Choroid plexus epithelial cell (primary cell): ENCODE measurements around the gene TOR1AIP1.
A peak's percentile ranks its signal among the peaks of the same experiment; 100 is the strongest.
"Not testable (repeated sequence)": the region's sequence is repeated elsewhere in the genome, so short reads cannot be mapped to it uniquely, and the experiment has no call there.

Experiments
- DNase-seq: peaks from one replicate; pipeline ENCODE4 v3.0.0-alpha.2; 2010; ENCODE audit warnings: low read depth
- H3K4me3 ChIP-seq: 2 replicates; pipeline ENCODE4 v1.5.1; 2011; ENCODE audit warnings: low read depth, mild to moderate bottlenecking, control low read depth, low read length, moderate library complexity
- CTCF ChIP-seq: conservative IDR thresholded peaks from 2 replicates; pipeline ENCODE4 v1.5.1; 2011; ENCODE audit warnings: low read depth, mild to moderate bottlenecking, control low read depth, inconsistent platforms, low read length, moderate library complexity

TOR1AIP1 gene

GRCh38 chr1:179953974-179954492 lies 71.9 kb downstream of the TOR1AIP1 start:
- H3K4me3 ChIP-seq: peak overlapping the region; percentile 96
- DNase-seq: peak; percentile 63
- TF ChIP-seq CTCF: peak; percentile 32

- no peak for TF ChIP-seq CTCF
- peak within 1 kb of the TSS; percentile 96 for H3K4me3 ChIP-seq
- DNase-seq: peak; percentile 100
These were observed 72.6 kb downstream of the TOR1AIP1 start, which contains the start of gene CEP350 for GRCh38 chr1:179954493-179955286. CEP350 (plus strand) TSS chr1:179954810; CDS start chr1:179986182, 31,372 bp downstream.

DNA sequence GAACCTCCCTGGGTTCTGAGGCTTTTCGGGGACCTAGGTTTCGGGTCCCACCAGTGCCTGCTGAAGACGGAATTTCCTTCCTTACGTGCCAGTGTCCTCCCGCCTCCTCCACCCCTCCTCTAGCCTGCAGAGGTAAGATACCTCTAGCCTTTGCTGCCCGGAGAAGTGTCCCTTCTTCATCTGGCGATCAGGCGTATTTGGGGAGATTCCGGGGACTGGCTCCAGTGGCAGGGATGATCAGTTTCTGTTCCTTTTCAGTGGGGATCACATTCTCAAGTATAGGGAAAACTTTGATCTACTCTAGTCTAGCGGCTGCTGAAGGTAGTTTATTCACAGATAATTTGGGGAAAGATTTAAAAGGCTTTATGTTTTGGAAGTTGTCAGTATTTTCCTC lies 73.2 kb downstream of the TOR1AIP1 start:
- peak overlapping the region; percentile 96 for H3K4me3 ChIP-seq
- no peak for TF ChIP-seq CTCF
- DNase-seq: no peak

- no peak for TF ChIP-seq CTCF
These were observed 73.6 kb downstream of the TOR1AIP1 start for GRCh38 chr1:179955731-179956130.

DNA sequence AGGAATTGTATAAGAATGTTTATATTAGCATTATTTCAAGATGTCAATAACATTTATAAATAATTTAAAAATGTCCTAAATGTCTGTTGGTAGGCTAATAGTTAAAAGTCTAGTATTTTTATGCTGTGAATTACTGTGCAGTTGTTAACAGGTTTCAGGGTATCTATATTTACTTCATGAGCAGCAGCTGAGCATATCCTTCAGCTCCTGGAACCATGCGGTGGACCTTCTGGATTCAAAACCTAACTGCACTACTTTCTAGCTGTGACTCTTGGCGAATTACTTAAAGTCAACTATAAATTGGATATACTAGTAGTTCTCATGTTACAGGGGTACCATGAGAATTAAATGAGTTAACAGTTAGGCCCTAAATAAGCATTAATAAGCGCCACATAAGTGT lies 76.3 kb downstream of the TOR1AIP1 start:
- DNase-seq: no peak
- TF ChIP-seq CTCF: no peak
- H3K4me3 ChIP-seq: no peak overlapping the region

More at GRCh38 chr1:179955731-179956130, 73.6 kb downstream of the TOR1AIP1 start:
- peak overlapping the region; percentile 96 for H3K4me3 ChIP-seq
- DNase-seq: no peak

- not testable (repeated sequence) for H3K4me3 ChIP-seq, DNase-seq
These were observed 80.1 kb downstream of the TOR1AIP1 start for GRCh38 chr1:179962168-179962567.

- TF ChIP-seq CTCF: no peak
- no peak overlapping the region for H3K4me3 ChIP-seq
These were observed 84.5 kb downstream of the TOR1AIP1 start for GRCh38 chr1:179966551-179966950.

More at GRCh38 chr1:179966551-179966950, 84.5 kb downstream of the TOR1AIP1 start:
- peak; percentile 26 for DNase-seq
